Motor neuron (in vitro differentiated cells): ENCODE results near the gene PLP2. TPM values are rescaled to one million over a fixed set of nuclear protein-coding genes. Genes with fewer than 3 reads are reported as not detected.

Experiments used
- ATAC-seq, 8 experiments: fragments of 200-7000 bp; cut with Tn5 transposase; replicated peaks in 6 of 8; 2 replicates each; pipeline ENCODE4 v1.8.0; 2021; ENCODE audit warnings: mild to moderate bottlenecking in 8 of 8, moderate library complexity in 8 of 8
- H3K27ac ChIP-seq, 2 donors: fragments of 250-450 bp; sonication (Bioruptor Pico); 2 replicates each; pipeline ENCODE4 v1.9.0; 2021; ENCODE audit warnings: antibody characterized with exemption in 2 of 2, mild to moderate bottlenecking in 2 of 2, moderate library complexity in 1 of 2
- H3K4me1 ChIP-seq, 2 donors: fragments of 250-450 bp; sonication (Bioruptor Pico); replicated peaks in 1 of 2; 2 replicates each; pipeline ENCODE4 v1.6.1; 2021; ENCODE audit warnings: antibody characterized with exemption in 2 of 2, mild to moderate bottlenecking in 2 of 2, moderate library complexity in 1 of 2
- H3K4me3 ChIP-seq, 5 donors: fragments of 250-450 bp; sonication (Bioruptor Pico); 2 replicates each; pipeline ENCODE4 v1.9.0; 2021; ENCODE audit warnings: antibody characterized with exemption in 5 of 5, mild to moderate bottlenecking in 5 of 5, moderate library complexity in 4 of 5
- WGBS, 10 experiments: fragments of 450-650 bp; shearing (Covaris generic); methylation state at CpG; one replicate each; pipeline ENCODE4 v1.0.0; 2022; 5-methylcytosine and 5-hydroxymethylcytosine counted together
- in situ Hi-C, 9 experiments: fragments of 400-800 bp; cut with MboI; loops; one replicate each; pipeline ENCODE4 v1.15.0; 2021; ENCODE audit warnings: low sequenced_read_pairs in 9 of 9, low pct_unique_long_range_greater_than_20kb in 2 of 9; ENCODE audit not compliant: unreplicated experiment in 9 of 9
- total RNA-seq, 8 experiments: library from RNA; unstranded; fragments of 300-600 nt; gene quantifications; 2 replicates each; pipeline versions ENCODE4 v1.2.3 to v1.2.4, GENCODE V29; 2022

Gene PLP2
- total RNA-seq, 8 experiments from 2014 or later: 1.2 to 21.9 (median 6.0) TPM

- no peak overlapping the region for H3K4me3 ChIP-seq
These were observed 12.1 kb downstream of the PLP2 start for GRCh38 chrX:49183701-49184281.

DNA sequence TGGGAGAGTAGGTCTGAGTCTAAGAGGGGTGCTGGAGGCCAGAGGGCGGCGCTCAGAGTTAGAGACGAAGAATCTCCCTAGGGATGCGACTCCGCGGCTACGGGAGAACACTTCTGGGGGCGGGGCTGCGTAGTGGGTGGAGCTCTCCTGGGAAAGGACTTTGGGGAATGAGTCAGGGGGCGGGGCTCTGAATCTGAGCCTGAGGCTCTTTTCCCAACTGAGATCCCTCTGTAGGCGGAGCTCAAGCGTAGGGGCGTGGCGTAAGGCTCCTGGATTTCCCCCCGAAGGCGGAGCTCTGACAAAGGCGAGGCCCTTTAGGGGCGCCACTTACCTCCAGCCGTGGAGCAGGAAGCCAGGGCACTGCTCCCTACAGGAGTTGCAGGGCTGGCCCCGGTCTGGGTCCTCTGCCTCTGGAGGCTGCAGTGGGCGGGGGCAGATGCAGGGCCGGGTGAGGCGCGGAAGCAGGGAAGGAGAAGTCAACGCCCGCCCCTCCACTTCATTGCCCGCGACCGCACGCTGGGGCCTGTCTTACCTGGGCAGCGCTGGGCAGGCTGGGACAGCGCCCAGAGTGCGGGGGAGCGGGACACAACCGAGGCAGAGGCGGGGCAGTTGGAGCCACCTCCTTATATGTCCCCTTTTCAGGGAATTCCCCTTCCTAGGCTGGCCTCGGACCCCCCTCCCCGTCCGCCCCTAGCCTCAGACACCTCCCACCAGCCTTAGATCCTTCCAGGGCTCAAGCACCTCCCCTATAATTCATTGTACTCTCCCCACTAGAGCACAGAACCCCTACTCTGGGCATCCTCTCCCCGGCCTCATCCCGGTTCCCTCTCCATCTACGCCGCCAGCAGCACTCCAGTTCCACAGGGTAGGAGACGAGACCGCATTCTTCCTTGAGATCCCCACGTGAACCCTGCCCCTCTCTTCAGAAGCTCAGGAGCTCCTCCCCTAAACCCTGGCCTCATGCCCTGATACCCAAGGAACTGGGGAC is 12.9 kb downstream of the PLP2 start:
- ATAC-seq: peak; percentile 69 to 88 (median 82)
- peak overlapping the region in 1 of 2 donors; percentile 60 for H3K27ac ChIP-seq
- 50% methylated on average over 2 of the region's 46 CpGs; no CpG with 5 or more reads in 9 of the 10 experiments for WGBS, 10 experiments
- in situ Hi-C loops: no loop called here
- peak overlapping the region; percentile 12 to 29 (median 21) for H3K4me3 ChIP-seq
- H3K4me1 ChIP-seq: peaks cover 21 to 26% of the 10 kb centered on the region in 2 donors

More at GRCh38 chrX:49183701-49184281, 12.1 kb downstream of the PLP2 start:
- in situ Hi-C loops: no loop called here
- ATAC-seq: no peak
- H3K27ac ChIP-seq: peak overlapping the region in 1 of 2 donors; percentile 60
- H3K4me1 ChIP-seq: peaks cover 21 to 26% of the 10 kb centered on the region in 2 donors
- 82 to 100% methylated on average over 1 to 8 of the region's 18 CpGs; no CpG with 5 or more reads in 8 of the 10 experiments for WGBS, 10 experiments

DNA sequence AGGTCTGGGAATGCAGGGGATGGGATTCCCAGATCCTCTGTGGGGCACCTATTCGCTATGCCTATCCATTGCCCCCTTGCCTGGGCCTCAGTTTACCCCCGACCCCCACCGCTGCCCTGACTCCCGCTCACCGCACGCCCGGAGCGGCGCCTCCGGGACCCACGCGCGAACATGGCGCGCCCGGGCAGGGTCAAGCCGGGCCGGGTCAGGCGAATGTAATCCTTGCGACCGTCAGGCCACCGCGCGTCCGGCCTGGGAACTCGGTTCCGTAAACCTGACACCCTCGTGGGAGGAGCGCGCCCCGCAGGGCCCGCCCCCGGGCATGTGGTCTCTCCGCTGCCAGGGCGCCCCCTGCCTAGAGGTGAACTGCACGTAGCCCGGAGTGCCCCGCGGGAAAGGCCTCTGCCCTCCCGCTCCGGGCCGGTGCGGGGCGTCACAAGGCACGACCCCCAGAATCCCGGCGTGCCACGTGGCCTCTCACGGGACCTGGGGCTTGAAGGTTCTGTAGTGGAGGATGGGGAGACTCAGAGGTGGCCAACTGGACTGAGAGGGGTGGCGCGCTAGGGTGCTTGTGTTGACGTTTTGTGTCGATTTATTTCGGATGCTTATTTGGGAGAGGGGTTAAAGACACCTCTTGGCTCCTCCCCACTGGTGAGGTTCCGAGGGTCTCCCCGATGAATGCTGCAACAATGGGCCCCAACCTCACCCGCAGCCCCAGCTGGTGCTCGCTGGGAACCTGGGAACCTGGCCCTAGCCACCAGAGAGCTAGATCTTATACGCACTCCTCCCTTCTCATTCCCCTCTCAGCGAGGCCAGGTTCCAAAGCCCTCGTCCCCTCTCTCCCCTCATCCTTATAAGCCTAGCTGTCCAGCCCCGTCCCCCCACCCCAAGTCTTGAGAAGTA is 14.7 kb downstream of the PLP2 start, which contains the start of gene PRICKLE3:
Gene PRICKLE3 (minus strand): TSS at position 249 of the 903 bp plus-strand sequence. CDS start 76 bp downstream, at position 173.
- 48 to 58% methylated on average over 4 to 5 of the region's 62 CpGs; no CpG with 5 or more reads in 8 of the 10 experiments for WGBS, 10 experiments
- Histone ChIP-seq H3K4me1 (peaks cover 26 to 27% of the 10 kb centered on the region in 2 donors), H3K4me3 (peak within 1 kb of the TSS in 3 of 5 donors; percentile 12 to 33 (median 24)), H3K27ac (peak within 1 kb of the TSS in 1 of 2 donors; percentile 78)
- peak in 3 of 8 experiments; percentile 0 to 9 (median 5) for ATAC-seq
- in situ Hi-C loops: no loop called here

DNA sequence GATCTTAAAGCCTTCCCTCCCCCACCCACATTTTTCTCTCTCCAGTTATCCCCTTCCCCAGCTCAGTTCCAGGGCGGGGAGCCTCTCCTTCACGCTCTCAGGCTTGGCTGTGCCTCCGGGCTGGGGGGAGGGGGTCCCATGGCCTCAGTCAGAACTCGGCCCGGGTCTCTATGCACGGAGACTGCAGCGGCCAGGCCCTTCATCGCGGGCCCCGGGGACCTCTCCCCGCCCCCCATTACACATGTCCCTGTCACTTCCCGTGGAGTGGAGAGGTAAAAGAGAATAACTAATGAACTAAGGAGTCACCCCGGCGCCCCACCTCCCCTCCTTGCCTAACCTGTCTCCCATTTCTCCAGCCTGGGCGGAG is 15.3 kb downstream of the PLP2 start:
- Histone ChIP-seq H3K27ac (peak overlapping the region in 1 of 2 donors; percentile 78), H3K4me3 (no peak overlapping the region), H3K4me1 (peaks cover 26 to 27% of the 10 kb centered on the region in 2 donors)
- in situ Hi-C loops: no loop called here
- no CpG with 5 or more reads among the region's 15 CpGs for WGBS, 10 experiments
- no peak for ATAC-seq

DNA sequence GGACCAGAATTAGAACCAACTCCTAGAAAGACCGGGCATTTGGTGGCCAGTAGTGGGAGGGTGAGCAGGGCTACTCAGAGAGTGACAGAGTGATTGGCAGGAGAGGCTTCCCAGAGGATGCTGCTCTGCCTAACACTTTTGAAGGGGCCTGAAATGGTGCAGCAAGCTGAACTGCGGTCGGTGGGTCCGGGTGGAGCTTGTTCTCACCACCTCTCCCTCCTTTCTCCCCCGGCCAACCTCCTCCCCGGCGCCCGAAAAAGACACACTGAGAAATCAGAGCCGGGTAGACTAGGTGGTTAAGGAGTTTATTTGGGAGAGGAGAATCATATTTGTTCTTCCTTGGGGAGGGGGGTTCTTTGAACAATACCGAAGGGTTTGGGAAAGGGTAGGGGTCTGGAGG is 15.8 kb downstream of the PLP2 start:
- H3K4me3 ChIP-seq: no peak overlapping the region
- WGBS, 10 experiments: 60 to 90% methylated on average over 4 of the region's 10 CpGs; no CpG with 5 or more reads in 8 of the 10 experiments
- no peak for ATAC-seq

GRCh38 chrX:49188468-49189076 is 16.9 kb downstream of the PLP2 start:
- no CpG with 5 or more reads among the region's 8 CpGs for whole genome bisulfite sequencing, 10 experiments
- Histone ChIP-seq H3K4me3 (no peak overlapping the region), H3K4me1 (peaks cover 26 to 27% of the 10 kb centered on the region in 2 donors), H3K27ac (no peak overlapping the region)
- ATAC-seq: no peak
- in situ Hi-C loops: no loop called here

More for the DNA sequence above, 15.8 kb downstream of the PLP2 start:
- in situ Hi-C loops: no loop called here
- peaks cover 26 to 27% of the 10 kb centered on the region in 2 donors for H3K4me1 ChIP-seq
- H3K27ac ChIP-seq: no peak overlapping the region

DNA sequence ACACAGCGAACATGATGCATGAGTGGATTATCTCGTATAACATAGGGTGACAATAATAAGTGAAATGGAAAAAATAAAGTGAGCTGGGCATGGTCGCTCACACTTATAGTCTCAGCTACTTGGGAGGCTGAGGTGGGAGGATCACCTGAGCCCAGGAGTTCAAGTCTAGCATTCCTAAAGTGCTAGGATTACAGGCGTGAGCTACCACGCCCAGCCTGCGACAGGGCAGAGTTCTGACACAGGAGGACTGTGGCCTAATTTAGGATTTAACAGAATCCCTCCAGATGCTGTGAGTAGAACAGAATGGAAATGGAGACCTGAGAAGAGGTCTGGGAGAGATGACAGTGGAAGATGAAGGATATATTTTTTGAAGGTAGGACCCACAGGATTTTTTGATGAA is 17.9 kb downstream of the PLP2 start:
- Histone ChIP-seq H3K27ac (no peak overlapping the region), H3K4me3 (no peak overlapping the region), H3K4me1 (peaks cover 24 to 26% of the 10 kb centered on the region in 2 donors)
- in situ Hi-C loops: no loop called here
- WGBS, 10 experiments: 48 to 100% (median 89%) methylated on average over 1 to 3 of the region's 6 CpGs; no CpG with 5 or more reads in 4 of the 10 experiments
- no peak for ATAC-seq

- in situ Hi-C loops: no loop called here
- Histone ChIP-seq H3K27ac (peak overlapping the region; percentile 82 to 91), H3K4me1 (peaks cover 13 to 17% of the 10 kb centered on the region in 2 donors), H3K4me3 (peak overlapping the region; percentile 43 to 93 (median 53))
- WGBS, 10 experiments: 0 to 51% (median 3%) methylated on average over 2 to 16 of the region's 32 CpGs; no CpG with 5 or more reads in 5 of the 10 experiments
- peak; percentile 88 to 93 (median 91) for ATAC-seq
These were observed 19.3 kb downstream of the PLP2 start for GRCh38 chrX:49190821-49191573.

GRCh38 chrX:49191574-49192011 is 19.9 kb downstream of the PLP2 start:
- in situ Hi-C loops: no loop called here
- ATAC-seq: peak in 2 of 8 experiments; percentile 1 to 6
- 0 to 23% (median 11%) methylated on average over 1 to 8 of the region's 34 CpGs; no CpG with 5 or more reads in 5 of the 10 experiments for WGBS, 10 experiments
- H3K4me3 ChIP-seq: peak overlapping the region; percentile 43 to 93 (median 53)
- peak overlapping the region; percentile 82 to 91 for H3K27ac ChIP-seq
- H3K4me1 ChIP-seq: peaks cover 7 to 11% of the 10 kb centered on the region in 2 donors

GRCh38 chrX:49192722-49193328 is 21.1 kb downstream of the PLP2 start:
- Histone ChIP-seq H3K27ac (no peak overlapping the region), H3K4me1 (peaks cover 0 to 5% of the 10 kb centered on the region in 2 donors), H3K4me3 (no peak overlapping the region)
- ATAC-seq: no peak
- WGBS, 10 experiments: 0 to 100% (median 59%) methylated on average over 1 to 3 of the region's 10 CpGs; no CpG with 5 or more reads in 2 of the 10 experiments
- in situ Hi-C loops: no loop called here

GRCh38 chrX:49193542-49193964 is 21.9 kb downstream of the PLP2 start:
- peaks cover 0 to 5% of the 10 kb centered on the region in 2 donors for H3K4me1 ChIP-seq
- no peak for ATAC-seq
- 67% methylated on average over 1 of the region's 2 CpGs; no CpG with 5 or more reads in 9 of the 10 experiments for WGBS, 10 experiments
- H3K4me3 ChIP-seq: no peak overlapping the region
- in situ Hi-C loops: no loop called here
- no peak overlapping the region for H3K27ac ChIP-seq
